ENCODE data around the gene TCF7. TPM values are rescaled to one million over a fixed set of nuclear protein-coding genes. Genes with fewer than 3 reads are reported as not detected.
"Not testable (repeated sequence)": the region's sequence is repeated elsewhere in the genome, so short reads cannot be mapped to it uniquely, and the experiment has no call there.

TCF7 gene
- total RNA-seq, 1 donor from 2014 or later = 0.55 TPM

GRCh38 chr5:134148986-134149539 lies 34.6 kb downstream of the TCF7 start:
- H3K9me3 Mint-ChIP-seq (ENCODE audit: low read depth) = no peaks in the 10 kb centered on the region
- H3K27ac Mint-ChIP-seq (ENCODE audit: unreplicated experiment) = no peak overlapping the region
- no peak for TF ChIP-seq CTCF (IDR thresholded peaks at IDR 0.05)
- H3K36me3 Mint-ChIP-seq (ENCODE audit: low read depth) = peaks cover 17% of the 10 kb centered on the region
- DNase-seq (ENCODE audit: low spot score) = no peak
- no peaks in the 10 kb centered on the region for H3K27me3 Mint-ChIP-seq (ENCODE audit: low read depth)
- H3K4me1 Mint-ChIP-seq (ENCODE audit: low read depth) = peaks cover 30% of the 10 kb centered on the region
- H3K4me3 Mint-ChIP-seq (ENCODE audit: unreplicated experiment) = no peak overlapping the region

GRCh38 chr5:134149571-134150303 lies 35.3 kb downstream of the TCF7 start:
- Mint-ChIP-seq H3K27me3 (ENCODE audit: low read depth) (no peaks in the 10 kb centered on the region), H3K36me3 (ENCODE audit: low read depth) (peaks cover 17% of the 10 kb centered on the region), H3K4me3 (ENCODE audit: unreplicated experiment) (no peak overlapping the region), H3K27ac (ENCODE audit: unreplicated experiment) (peak overlapping the region; percentile 55), H3K9me3 (ENCODE audit: low read depth) (no peaks in the 10 kb centered on the region), H3K4me1 (ENCODE audit: low read depth) (peaks cover 30% of the 10 kb centered on the region)
- no peak for TF ChIP-seq CTCF (IDR thresholded peaks at IDR 0.05)
- DNase-seq (ENCODE audit: low spot score) = no peak

GRCh38 chr5:134151723-134152122 lies 37.2 kb downstream of the TCF7 start:
- no peaks in the 10 kb centered on the region for H3K9me3 Mint-ChIP-seq (ENCODE audit: low read depth)
- DNase-seq (ENCODE audit: low spot score) = no peak
- H3K4me3 Mint-ChIP-seq (ENCODE audit: unreplicated experiment) = no peak overlapping the region
- H3K27ac Mint-ChIP-seq (ENCODE audit: unreplicated experiment) = no peak overlapping the region
- H3K36me3 Mint-ChIP-seq (ENCODE audit: low read depth) = peaks cover 27% of the 10 kb centered on the region
- TF ChIP-seq CTCF (IDR thresholded peaks at IDR 0.05) = no peak
- H3K27me3 Mint-ChIP-seq (ENCODE audit: low read depth) = no peaks in the 10 kb centered on the region
- H3K4me1 Mint-ChIP-seq (ENCODE audit: low read depth) = peaks cover 30% of the 10 kb centered on the region

- peak; percentile 34 for DNase-seq (ENCODE audit: low spot score)
- Mint-ChIP-seq H3K4me1 (ENCODE audit: low read depth) (peaks cover 30% of the 10 kb centered on the region), H3K36me3 (ENCODE audit: low read depth) (peaks cover 26% of the 10 kb centered on the region)
- H3K9me3 Mint-ChIP-seq (ENCODE audit: low read depth); H3K4me3 Mint-ChIP-seq (ENCODE audit: unreplicated experiment); H3K27me3 Mint-ChIP-seq (ENCODE audit: low read depth); H3K27ac Mint-ChIP-seq (ENCODE audit: unreplicated experiment): not testable (repeated sequence)
Measured at GRCh38 chr5:134152173-134152832, 37.8 kb downstream of the TCF7 start.

- Mint-ChIP-seq H3K4me3 (ENCODE audit: unreplicated experiment) (no peak overlapping the region), H3K4me1 (ENCODE audit: low read depth) (peaks cover 26% of the 10 kb centered on the region), H3K36me3 (ENCODE audit: low read depth) (peaks cover 34% of the 10 kb centered on the region), H3K9me3 (ENCODE audit: low read depth) (no peaks in the 10 kb centered on the region), H3K27me3 (ENCODE audit: low read depth) (no peaks in the 10 kb centered on the region), H3K27ac (ENCODE audit: unreplicated experiment) (no peak overlapping the region)
- DNase-seq (ENCODE audit: low spot score) = peak; percentile 41
- TF ChIP-seq CTCF (IDR thresholded peaks at IDR 0.05) = no peak
Measured at GRCh38 chr5:134153241-134153640, 38.8 kb downstream of the TCF7 start.
